ENCODE results near the gene SLC7A8.
A peak's percentile ranks its signal among the peaks of the same experiment; 100 is the strongest.

Gene SLC7A8

GRCh38 chr14:23121361-23121771 is 62.1 kb downstream of the SLC7A8 start:
- H2AFZ ChIP-seq (ENCODE audit: low read length): peak overlapping the region; percentile 71
- H3K9me3 ChIP-seq (replicated peaks in 1 of 2; ENCODE audit: control insufficient read depth in 2 of 2, insufficient read depth in 1 of 2, low read depth in 1 of 2, low read length in 2 of 2): no peaks in the 10 kb centered on the region
- no peak overlapping the region for H3K27ac ChIP-seq (replicated peaks; ENCODE audit: low read length)
- H2BK120ac ChIP-seq (ENCODE audit: low read depth, low read length): no peak overlapping the region
- H2BK15ac ChIP-seq (ENCODE audit: low read length): no peak overlapping the region
- H3K4ac ChIP-seq (ENCODE audit: low read length): no peak overlapping the region
- no peak overlapping the region for H3K4me3 ChIP-seq (ENCODE audit: low read length in 2 of 2)
- H2AK5ac ChIP-seq (ENCODE audit: low read depth, low read length): no peak overlapping the region
- H3K9ac ChIP-seq (ENCODE audit: low read depth, low read length, poor library complexity): no peak overlapping the region
- no peak overlapping the region for H3K23ac ChIP-seq (ENCODE audit: low read depth, low read length, poor library complexity)
- no peak overlapping the region for H3K14ac ChIP-seq (ENCODE audit: low read length)
- H3K4me2 ChIP-seq (ENCODE audit: insufficient read depth, low read length, poor library complexity, severe bottlenecking): no peak overlapping the region
- H2BK12ac ChIP-seq (ENCODE audit: low read length): no peak overlapping the region
- H3K79me1 ChIP-seq (ENCODE audit: low read depth, low read length): no peaks in the 10 kb centered on the region
- no peak overlapping the region for H4K91ac ChIP-seq (ENCODE audit: low read depth, low read length, poor library complexity)
- no peak overlapping the region for H2BK5ac ChIP-seq (ENCODE audit: low read length)
- no peak overlapping the region for H4K8ac ChIP-seq (ENCODE audit: low read depth, low read length)
- no peaks in the 10 kb centered on the region for H3K36me3 ChIP-seq (replicated peaks in 1 of 2; ENCODE audit: control insufficient read depth in 2 of 2, insufficient read depth in 2 of 2, low read length in 2 of 2)
- no peak for DNase-seq (ENCODE audit: low spot score)
- no CpG with 5 or more reads among the region's 6 CpGs for WGBS, 2 donors (ENCODE audit: extremely low coverage in 2 of 2, insufficient read length in 2 of 2, insufficient replicate concordance in 1 of 2)
- peaks cover 5 to 11% of the 10 kb centered on the region in 2 donors for H3K4me1 ChIP-seq (ENCODE audit: control insufficient read depth in 2 of 2, insufficient read depth in 1 of 2, low read depth in 1 of 2, low read length in 2 of 2)
- no peaks in the 10 kb centered on the region for H3K27me3 ChIP-seq (ENCODE audit: control insufficient read depth in 3 of 3, insufficient read depth in 3 of 3, low read depth in 1 of 3, low read length in 3 of 3)
- H3K18ac ChIP-seq (ENCODE audit: low read length): no peak overlapping the region

- DNase-seq (ENCODE audit: low spot score): peak; percentile 90
- no peak overlapping the region for H4K8ac ChIP-seq (ENCODE audit: low read depth, low read length)
- H2BK5ac ChIP-seq (ENCODE audit: low read length): no peak overlapping the region
- H3K4ac ChIP-seq (ENCODE audit: low read length): no peak overlapping the region
- no peak overlapping the region for H3K14ac ChIP-seq (ENCODE audit: low read length)
- no peak overlapping the region for H3K4me2 ChIP-seq (ENCODE audit: insufficient read depth, low read length, poor library complexity, severe bottlenecking)
- no peak overlapping the region for H3K23ac ChIP-seq (ENCODE audit: low read depth, low read length, poor library complexity)
- no peak overlapping the region for H2BK120ac ChIP-seq (ENCODE audit: low read depth, low read length)
- no peak overlapping the region for H2BK12ac ChIP-seq (ENCODE audit: low read length)
- peaks cover 5 to 11% of the 10 kb centered on the region in 2 donors for H3K4me1 ChIP-seq (ENCODE audit: control insufficient read depth in 2 of 2, insufficient read depth in 1 of 2, low read depth in 1 of 2, low read length in 2 of 2)
- no peaks in the 10 kb centered on the region for H3K79me1 ChIP-seq (ENCODE audit: low read depth, low read length)
- no peak overlapping the region for H4K91ac ChIP-seq (ENCODE audit: low read depth, low read length, poor library complexity)
- no peaks in the 10 kb centered on the region for H3K9me3 ChIP-seq (replicated peaks in 1 of 2; ENCODE audit: control insufficient read depth in 2 of 2, insufficient read depth in 1 of 2, low read depth in 1 of 2, low read length in 2 of 2)
- no peak overlapping the region for H3K9ac ChIP-seq (ENCODE audit: low read depth, low read length, poor library complexity)
- no peak overlapping the region for H3K18ac ChIP-seq (ENCODE audit: low read length)
- H3K4me3 ChIP-seq (ENCODE audit: low read length in 2 of 2): no peak overlapping the region
- no peaks in the 10 kb centered on the region for H3K27me3 ChIP-seq (ENCODE audit: control insufficient read depth in 3 of 3, insufficient read depth in 3 of 3, low read depth in 1 of 3, low read length in 3 of 3)
- H2BK15ac ChIP-seq (ENCODE audit: low read length): no peak overlapping the region
- no peak overlapping the region for H2AK5ac ChIP-seq (ENCODE audit: low read depth, low read length)
- no peaks in the 10 kb centered on the region for H3K36me3 ChIP-seq (replicated peaks in 1 of 2; ENCODE audit: control insufficient read depth in 2 of 2, insufficient read depth in 2 of 2, low read length in 2 of 2)
- no CpG with 5 or more reads among the region's 9 CpGs for WGBS, 2 donors (ENCODE audit: extremely low coverage in 2 of 2, insufficient read length in 2 of 2, insufficient replicate concordance in 1 of 2)
- H2AFZ ChIP-seq (ENCODE audit: low read length): peak overlapping the region; percentile 71
- H3K27ac ChIP-seq (replicated peaks; ENCODE audit: low read length): no peak overlapping the region
Observed at GRCh38 chr14:23120541-23121251, 62.8 kb downstream of the SLC7A8 start.

DNA sequence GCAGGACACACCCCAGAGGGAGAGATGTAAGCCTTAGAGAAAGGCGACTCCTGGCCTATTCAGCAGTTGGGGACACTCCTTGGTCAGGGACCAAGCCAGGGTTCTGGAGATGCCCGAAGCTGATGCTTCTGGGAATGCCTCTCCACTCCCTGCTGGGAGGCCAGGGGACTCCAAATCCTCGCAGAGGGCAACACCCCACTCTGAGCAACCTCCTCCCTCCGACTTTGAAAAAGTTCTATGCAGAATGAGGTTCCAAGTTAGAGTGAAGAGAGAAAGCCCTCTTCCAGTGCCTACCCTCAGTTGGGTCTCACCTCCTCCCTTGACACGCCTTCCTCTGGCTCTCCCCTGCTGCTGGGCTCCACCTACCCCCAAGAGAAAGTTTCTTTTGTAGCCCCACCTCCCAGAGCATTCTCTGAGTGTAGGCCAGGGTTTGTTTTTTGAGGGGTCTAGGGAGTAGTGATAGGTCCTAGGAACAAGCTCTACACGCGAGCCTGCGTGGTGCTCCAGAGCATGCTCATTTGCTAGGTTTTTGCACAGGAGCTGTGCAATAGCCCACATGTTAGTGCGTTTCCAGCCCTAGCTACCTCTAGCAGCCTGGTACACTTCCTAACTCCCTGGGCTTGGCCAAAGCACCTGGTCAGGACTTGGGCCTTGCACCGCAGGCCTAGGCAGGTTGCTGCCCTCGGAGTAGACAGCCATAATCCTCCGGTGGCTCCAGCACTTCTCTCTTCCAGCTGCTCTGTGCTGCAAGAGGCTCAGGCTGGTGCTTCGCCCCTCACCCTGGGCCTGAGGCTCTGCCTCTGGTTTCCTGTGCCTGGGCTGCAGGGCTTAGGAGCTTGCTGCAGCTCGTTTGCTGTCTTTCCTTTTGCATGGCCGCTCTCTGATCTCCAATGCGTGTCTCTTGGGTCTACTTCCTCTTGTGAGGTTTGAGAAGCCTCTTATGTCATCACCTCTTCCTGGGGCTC is 63.8 kb downstream of the SLC7A8 start:
- Histone ChIP-seq H4K8ac (ENCODE audit: low read depth, low read length) (no peak overlapping the region), H3K79me1 (ENCODE audit: low read depth, low read length) (no peaks in the 10 kb centered on the region), H3K36me3 (replicated peaks in 1 of 2; ENCODE audit: control insufficient read depth in 2 of 2, insufficient read depth in 2 of 2, low read length in 2 of 2) (no peaks in the 10 kb centered on the region), H2AFZ (ENCODE audit: low read length) (peak overlapping the region; percentile 73), H3K4me2 (ENCODE audit: insufficient read depth, low read length, poor library complexity, severe bottlenecking) (no peak overlapping the region), H3K18ac (ENCODE audit: low read length) (peak overlapping the region; percentile 71), H3K9me3 (replicated peaks in 1 of 2; ENCODE audit: control insufficient read depth in 2 of 2, insufficient read depth in 1 of 2, low read depth in 1 of 2, low read length in 2 of 2) (no peaks in the 10 kb centered on the region), H3K4me3 (ENCODE audit: low read length in 2 of 2) (no peak overlapping the region), H2AK5ac (ENCODE audit: low read depth, low read length) (peak overlapping the region; percentile 24), H2BK5ac (ENCODE audit: low read length) (no peak overlapping the region), H3K14ac (ENCODE audit: low read length) (no peak overlapping the region), H3K4me1 (ENCODE audit: control insufficient read depth in 2 of 2, insufficient read depth in 1 of 2, low read depth in 1 of 2, low read length in 2 of 2) (peaks cover 5 to 11% of the 10 kb centered on the region in 2 donors), H2BK12ac (ENCODE audit: low read length) (no peak overlapping the region), H3K4ac (ENCODE audit: low read length) (no peak overlapping the region), H2BK120ac (ENCODE audit: low read depth, low read length) (no peak overlapping the region), H3K23ac (ENCODE audit: low read depth, low read length, poor library complexity) (peak overlapping the region; percentile 47), H4K91ac (ENCODE audit: low read depth, low read length, poor library complexity) (no peak overlapping the region), H3K27me3 (ENCODE audit: control insufficient read depth in 3 of 3, insufficient read depth in 3 of 3, low read depth in 1 of 3, low read length in 3 of 3) (no peaks in the 10 kb centered on the region), H3K9ac (ENCODE audit: low read depth, low read length, poor library complexity) (peak overlapping the region; percentile 70), H2BK15ac (ENCODE audit: low read length) (no peak overlapping the region), H3K27ac (replicated peaks; ENCODE audit: low read length) (peak overlapping the region; percentile 10)
- WGBS, 2 donors (ENCODE audit: extremely low coverage in 2 of 2, insufficient read length in 2 of 2, insufficient replicate concordance in 1 of 2): no CpG with 5 or more reads among the region's 16 CpGs
- DNase-seq (ENCODE audit: low spot score): no peak

Data from neuronal stem cell (in vitro differentiated cells).